A549 (cell line): Measurements from ENCODE around the gene RCAN3.

ENCODE experiments used
- POLR2AphosphoS2 ChIP-seq: conservative IDR thresholded peaks from 2 replicates; pipeline ENCODE4 v1.6.1; 2012; ENCODE audit warnings: low read length, improper control_type of control experiment, inconsistent platforms
- TF ChIP-seq, protein P1 (sequence below): IDR thresholded peaks from 2 replicates; pipeline ENCODE4 v1.6.1; 2012
- TF ChIP-seq, protein P2 (sequence below): fragments of >200 bp; sonication (Bioruptor Twin); formaldehyde crosslinking; IDR thresholded peaks from 3 replicates; pipeline ENCODE4 v1.5.1; 2016

DNA sequence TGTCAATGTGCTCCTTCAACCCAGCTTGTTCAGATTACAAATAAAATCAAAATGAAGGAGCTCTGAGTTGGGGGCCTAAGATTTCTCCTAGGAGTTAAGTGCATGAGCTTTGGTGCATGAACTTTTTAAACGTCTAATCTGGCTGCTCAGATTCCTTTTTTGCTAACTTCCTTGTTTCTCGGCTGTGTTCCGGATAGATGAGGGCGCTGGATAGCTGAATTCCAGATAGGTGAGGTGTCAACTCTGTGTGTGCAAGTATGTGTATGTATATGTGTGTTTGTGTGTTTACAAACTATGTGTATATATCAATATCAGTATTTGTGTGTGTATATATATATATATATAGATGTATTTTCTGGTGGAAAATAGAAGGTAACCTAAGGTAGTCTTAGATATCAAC lies 37.5 kb upstream of the RCAN3 start:
- TF ChIP-seq, protein P1, sequence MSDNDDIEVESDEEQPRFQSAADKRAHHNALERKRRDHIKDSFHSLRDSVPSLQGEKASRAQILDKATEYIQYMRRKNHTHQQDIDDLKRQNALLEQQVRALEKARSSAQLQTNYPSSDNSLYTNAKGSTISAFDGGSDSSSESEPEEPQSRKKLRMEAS, result no peak
- TF ChIP-seq, protein P2, sequence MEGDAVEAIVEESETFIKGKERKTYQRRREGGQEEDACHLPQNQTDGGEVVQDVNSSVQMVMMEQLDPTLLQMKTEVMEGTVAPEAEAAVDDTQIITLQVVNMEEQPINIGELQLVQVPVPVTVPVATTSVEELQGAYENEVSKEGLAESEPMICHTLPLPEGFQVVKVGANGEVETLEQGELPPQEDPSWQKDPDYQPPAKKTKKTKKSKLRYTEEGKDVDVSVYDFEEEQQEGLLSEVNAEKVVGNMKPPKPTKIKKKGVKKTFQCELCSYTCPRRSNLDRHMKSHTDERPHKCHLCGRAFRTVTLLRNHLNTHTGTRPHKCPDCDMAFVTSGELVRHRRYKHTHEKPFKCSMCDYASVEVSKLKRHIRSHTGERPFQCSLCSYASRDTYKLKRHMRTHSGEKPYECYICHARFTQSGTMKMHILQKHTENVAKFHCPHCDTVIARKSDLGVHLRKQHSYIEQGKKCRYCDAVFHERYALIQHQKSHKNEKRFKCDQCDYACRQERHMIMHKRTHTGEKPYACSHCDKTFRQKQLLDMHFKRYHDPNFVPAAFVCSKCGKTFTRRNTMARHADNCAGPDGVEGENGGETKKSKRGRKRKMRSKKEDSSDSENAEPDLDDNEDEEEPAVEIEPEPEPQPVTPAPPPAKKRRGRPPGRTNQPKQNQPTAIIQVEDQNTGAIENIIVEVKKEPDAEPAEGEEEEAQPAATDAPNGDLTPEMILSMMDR, result no peak
- TF ChIP-seq POLR2AphosphoS2, result no peak
